Hematopoietic multipotent progenitor cell treated with erythropoietin and hydrocortisone succinate and interleukin-3 and kit ligand, for 17 days (in vitro differentiated cells): ENCODE data around the gene AGBL1.
"Not testable (repeated sequence)": the region's sequence is repeated elsewhere in the genome, so short reads cannot be mapped to it uniquely, and the experiment has no call there.

Experiments
- DNase-seq: peaks from one replicate; pipeline ENCODE4 v3.0.0-alpha.2; 2015; ENCODE audit warnings: low spot score

AGBL1 gene

DNA sequence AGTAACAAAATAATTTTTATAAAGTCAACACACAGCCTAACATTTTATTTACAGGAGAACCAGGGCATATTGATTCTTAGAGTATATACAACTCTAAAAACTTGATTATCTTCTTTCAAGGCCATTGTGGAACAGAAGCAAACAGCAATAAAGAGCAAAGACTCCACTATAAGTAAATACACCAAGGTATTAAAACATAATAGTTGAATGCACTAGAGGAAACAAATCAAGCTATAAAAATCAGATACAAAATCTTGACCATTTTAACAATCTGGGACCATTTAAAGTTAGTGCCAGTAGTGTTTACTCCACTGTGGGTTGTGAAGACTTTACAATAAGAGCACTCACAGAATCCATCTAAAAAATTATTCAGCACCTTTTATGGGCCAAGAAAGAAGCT lies 323.6 kb downstream of the AGBL1 start:
- DNase-seq = no peak

DNA sequence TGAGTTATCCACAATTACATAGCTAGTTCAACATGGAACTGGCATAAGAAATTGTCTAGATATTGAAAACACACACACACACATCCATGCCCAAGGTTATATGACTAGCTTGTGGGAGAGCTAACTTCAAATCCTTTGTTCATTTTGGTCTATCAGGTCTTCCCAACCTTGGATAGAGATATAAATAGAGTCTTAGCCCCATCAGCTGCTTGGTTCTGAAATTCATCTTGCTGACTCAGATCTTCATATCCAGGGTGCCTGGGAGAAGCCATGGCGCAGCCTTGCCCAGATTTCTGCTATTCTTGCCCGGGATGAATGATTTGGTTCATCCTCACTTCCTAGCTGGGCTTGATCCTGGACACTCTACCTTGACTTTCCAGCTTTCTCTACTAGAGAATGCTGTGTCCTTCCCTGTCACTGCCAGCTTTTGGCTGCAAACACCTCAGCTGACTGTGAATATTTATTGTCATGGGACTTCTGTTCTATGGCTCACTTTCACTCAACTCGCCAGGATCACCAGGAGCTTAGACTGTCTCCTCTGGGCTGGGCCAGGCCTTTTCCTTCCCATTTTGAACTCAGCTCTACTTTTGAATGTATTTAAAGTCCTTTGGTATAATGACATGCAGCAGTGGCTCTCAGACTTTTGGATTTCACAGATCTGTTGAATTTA lies 324.4 kb downstream of the AGBL1 start:
- no peak for DNase-seq

DNA sequence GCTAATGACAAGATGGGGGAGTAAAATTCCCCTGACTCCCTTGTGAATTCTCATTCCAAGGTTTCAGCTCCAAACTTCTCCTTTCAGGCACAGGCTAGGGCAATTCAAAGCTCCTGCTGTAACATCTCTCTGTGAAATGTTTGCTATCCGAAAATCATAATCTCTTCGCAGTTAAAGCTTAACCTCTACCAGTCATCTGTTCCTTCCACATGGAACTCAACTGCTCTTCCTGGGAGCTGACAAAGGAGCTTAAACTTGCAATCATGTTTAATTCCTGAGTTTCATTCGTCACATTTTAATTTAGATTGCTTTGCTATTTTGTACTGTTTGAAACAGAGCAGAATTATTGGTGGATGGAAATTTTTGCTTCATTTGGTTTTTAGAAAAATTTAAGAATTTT lies 328.6 kb downstream of the AGBL1 start:
- DNase-seq = no peak

DNA sequence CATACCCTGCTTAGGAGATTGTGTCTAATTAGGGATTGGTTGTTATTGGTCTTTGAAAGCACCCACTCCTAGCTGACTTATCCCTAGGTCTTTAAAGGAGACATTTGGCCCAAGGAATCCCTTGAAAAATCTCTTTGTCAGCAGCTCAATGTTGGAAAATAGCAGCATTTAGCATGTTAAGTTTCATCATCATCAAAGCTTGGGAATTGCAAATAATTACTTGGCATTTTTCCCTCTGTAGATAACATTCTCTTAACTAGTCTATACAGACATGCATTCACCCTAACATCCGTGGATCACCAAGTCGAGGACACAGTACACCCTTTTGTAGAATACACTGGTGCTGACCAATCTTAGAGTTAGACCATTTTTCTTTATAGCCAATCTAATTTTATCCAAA lies 332.2 kb downstream of the AGBL1 start:
- DNase-seq = no peak

DNA sequence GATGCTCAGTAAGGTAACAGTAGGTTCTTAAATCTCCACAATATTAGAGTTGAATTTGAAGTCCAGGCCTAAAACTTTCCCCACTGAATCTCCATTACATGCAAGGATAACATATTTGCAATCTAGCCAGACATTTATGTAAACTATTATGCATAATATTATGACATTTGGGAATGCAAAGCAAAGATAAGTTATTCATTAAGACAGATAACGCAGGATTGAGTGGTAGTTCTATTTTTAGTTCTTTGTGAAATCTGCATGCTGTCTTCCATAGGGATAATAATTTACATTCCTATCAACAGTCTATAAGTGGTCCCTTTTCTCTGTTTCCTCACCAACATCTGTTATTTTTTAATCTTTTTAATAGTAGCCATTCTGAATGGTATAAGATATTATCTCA lies 333.5 kb downstream of the AGBL1 start:
- DNase-seq = no peak

DNA sequence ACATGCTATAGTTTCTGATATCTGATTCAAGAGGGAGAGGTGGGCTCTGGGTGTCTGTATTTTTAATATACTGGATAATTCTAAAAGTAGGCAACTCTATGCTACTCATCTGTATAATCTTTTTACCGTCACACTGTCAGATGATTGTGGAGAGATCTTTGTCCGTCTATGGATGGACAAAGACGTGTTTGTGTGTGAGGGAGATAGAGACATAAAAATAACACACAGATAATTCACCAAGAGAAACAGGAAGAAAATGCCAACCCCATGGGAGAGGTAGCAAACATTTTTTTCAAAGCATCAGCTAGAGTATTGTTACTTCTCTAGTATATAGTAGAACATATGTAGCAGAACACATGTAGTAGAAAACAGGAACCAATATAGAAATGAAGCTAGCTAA lies 346.1 kb downstream of the AGBL1 start:
- no peak for DNase-seq

DNA sequence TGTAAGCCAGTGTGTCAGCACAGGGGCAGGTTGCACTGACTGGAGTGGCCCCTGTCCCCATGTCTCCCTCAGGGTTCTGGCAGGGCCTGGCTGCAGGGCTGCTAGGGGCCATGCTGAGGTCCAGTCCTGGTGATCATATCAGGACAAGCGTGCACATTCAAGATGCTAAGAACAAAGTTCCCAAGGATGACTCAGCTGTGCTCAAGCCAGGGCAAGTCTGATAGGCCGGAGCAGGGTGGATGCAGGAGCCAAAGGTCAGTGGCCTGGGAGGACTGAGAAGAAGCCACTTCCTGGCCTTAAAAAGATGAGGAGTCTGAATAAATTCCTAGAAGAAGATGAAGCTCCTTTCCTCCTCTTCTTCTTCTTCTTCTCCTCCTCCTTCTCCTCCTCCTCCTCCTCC lies 353.2 kb downstream of the AGBL1 start:
- no peak for DNase-seq

DNA sequence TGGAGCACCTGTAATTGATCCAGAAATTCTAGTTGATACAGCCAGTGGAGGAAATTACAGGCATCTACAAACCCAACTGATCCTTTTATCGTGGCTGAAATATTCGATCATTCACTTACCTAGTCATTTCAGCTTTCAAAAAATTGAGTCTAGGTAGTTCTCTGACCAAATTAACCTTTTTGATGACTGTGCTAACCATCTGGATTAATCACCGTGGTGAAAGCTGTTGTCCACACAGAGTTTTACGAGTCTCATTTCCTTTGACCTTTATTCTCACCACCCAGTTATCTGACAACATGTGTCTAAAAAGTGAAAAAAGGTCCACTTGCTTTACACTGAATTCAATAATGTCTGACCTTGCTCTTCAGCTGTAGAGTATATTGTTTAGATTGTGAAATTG lies 354.3 kb downstream of the AGBL1 start:
- no peak for DNase-seq

DNA sequence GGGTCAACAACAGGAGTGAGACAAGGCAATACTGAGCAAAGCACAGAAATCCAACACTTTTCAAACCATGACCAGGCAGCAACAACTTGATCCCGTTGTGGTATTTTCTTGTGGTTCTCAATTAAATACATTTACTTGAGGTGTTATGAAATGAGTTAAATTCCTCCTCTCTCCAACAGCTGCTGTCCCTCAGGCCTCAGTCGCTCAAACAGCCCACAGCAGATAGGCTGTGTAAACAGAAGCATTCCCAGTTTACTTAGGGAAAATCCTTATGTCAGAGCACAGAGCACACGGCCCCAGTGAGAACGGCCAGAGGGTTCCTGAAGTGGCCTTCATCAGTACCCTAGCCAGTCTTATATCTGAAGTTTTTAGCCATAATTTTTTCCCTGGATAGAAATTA lies 359.9 kb downstream of the AGBL1 start:
- DNase-seq = no peak

DNA sequence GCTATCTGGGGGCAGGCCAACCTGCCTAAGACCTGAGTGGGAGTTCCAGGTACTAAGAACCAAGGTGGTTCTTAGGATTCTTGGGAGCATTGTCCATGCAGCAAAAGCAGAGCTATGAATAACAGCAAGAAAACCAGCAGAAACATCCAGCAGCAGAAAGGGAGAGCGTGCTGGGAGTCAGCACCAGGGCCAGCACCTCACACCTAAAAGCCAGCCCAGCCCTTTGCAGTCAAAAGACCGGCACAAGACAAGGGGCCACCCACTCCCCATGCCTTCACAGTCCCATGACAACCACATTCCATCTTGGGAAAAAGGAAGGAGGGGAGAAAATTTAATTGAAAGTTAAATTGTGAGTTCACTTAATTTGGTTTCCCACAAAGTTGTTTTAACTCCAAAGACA lies 364.9 kb downstream of the AGBL1 start:
- no peak for DNase-seq

DNA sequence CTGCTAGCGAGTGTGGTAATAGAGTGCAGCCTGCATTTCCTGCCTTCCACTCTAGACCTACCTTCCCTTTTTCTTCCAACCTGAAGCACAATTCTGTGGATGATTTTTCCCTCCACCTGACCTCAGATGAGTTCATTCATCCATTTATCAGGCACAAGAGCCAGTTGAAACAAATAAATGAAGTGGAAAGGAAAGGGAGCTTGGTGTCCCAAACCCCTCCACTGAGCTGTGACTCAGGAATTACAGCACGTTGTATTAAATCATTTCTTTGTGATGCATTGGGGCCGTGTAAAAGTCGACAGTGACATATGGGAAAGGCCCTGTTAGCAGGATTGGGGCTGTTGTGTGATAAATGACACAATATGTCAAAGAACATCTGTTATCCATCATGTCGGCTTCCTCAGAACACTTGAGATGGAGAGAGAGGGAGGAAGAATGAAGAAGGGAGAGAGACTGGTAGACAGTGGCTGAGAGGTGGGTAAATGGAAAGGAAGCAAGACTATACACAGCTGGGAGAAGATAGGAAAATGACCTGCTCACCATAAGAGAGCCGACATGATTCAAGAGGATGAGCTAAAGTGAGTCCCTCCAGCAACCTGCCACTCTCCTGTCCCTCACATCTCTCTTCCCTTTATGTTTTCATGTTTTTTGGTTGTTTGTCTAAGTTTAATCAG lies 366.0 kb downstream of the AGBL1 start:
- DNase-seq = no peak

DNA sequence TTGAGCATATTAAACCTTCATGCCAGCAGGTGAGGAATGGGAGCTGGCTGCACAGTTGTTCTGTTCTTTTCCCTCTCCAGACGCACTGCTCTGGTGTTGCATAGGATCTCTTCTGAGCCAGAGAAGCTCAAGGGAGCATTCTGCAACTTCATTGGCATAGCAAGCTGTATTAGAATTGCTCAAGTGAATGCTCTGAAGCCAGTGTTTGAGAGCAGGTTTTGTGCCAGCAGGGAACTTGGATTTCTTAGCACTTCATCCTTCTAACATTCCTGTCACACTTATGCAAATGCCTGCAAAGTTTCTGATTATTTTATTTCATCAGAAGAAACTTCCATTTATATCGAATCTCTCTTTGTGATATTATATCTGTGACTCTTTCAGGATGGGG lies 366.6 kb downstream of the AGBL1 start:
- DNase-seq = no peak

DNA sequence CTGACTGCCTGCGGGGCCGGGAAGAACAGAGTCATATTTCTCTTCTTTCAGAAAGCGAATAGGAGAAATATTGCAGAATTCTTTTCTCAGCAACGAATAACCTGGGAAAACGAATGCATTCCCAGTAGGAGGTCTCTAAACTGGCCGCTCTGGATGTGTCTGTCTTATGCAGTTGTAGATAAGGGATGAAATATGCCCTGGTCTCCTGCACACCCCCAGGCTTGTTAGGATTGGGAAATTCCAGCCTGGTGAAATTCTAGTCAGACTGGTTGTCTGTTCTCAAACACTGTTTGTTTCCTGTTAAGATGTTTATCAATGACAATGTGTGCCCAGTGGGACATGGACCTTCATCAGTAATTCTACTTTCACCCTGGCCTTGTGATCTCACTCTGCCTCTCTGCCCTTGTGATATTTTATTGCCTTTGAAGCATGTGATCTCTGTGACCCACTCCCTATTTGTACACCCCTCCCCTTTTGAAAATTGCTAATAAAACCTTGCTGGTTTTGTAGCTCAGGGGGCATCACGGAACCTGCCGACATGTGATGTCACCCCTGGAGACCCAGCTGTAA lies 385.9 kb downstream of the AGBL1 start:
- not testable (repeated sequence) for DNase-seq

DNA sequence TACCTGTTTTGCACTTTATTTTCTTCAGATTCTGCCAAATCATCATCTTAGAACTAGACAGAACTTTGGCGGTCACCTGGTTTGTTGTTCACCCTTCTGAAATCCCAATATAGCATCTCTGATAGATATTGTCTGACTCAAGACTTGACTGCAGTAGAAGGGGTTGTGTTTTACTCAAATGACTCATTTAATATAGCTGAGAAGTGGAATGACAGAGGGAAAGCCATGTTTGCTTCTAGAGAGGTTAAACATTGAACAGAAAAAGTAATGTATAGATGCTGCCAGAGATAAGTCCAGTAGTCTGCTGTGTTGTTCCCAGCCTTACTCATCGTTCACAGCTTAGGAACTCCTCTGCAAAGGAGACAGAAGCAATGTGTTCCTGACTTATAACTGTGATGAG lies 402.0 kb downstream of the AGBL1 start:
- DNase-seq = no peak

DNA sequence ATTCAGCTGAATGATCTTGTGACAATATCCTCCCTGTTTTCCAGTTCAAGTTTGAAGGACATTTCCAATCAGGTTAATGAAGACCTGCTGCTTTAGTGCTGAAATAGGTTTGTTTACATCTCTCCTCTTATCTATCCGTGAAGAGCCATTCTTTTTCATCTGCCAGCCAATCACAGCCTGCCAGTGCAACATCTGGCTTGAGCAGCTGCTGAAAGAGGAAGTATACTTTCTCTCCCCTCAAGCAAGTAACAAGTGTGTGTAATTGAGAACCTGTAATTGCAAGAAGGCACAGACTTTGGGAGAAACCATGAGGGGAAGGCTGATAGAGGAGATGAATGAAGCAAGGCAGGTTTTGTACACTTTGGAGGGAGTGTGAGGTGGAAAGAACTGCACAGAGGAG lies 404.3 kb downstream of the AGBL1 start:
- DNase-seq = no peak

DNA sequence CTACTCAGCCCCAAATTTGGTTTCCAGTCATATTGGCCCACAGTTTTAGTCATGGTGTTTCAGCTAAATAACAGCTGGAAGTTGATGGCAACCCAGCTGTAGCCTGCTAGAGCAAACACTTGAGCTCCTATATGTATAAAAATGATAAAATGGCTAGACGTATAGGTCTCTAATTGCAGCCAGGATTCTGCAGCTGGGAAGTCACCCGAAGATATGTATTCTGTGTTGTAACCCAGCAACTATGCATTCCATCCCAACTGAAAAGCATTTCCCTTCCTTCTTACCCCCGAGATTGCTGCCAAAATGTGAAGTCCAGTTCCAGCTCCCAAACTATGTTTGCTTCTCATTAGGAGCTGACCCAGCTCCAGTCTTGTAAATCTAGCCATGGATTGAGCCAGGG lies 408.4 kb downstream of the AGBL1 start:
- DNase-seq = no peak

DNA sequence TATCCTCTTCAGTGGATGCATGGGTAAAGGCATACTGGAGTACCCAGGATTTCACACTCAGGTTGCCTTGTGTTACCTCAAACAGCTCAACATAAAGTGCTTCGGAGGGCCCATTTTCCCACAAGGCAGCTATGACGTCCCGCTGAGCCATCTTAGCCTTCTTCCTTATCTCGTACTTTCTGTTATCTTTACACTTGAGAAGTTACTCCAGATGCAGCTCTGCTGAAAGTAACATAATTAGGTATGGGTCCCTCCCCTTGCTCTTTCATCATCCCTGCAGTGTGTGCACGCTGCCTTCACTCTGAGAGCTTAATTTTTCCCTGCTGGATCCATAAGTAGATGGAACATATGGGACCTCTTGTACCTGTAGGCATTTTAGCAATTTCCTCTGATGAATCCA lies 410.3 kb downstream of the AGBL1 start:
- DNase-seq = no peak

DNA sequence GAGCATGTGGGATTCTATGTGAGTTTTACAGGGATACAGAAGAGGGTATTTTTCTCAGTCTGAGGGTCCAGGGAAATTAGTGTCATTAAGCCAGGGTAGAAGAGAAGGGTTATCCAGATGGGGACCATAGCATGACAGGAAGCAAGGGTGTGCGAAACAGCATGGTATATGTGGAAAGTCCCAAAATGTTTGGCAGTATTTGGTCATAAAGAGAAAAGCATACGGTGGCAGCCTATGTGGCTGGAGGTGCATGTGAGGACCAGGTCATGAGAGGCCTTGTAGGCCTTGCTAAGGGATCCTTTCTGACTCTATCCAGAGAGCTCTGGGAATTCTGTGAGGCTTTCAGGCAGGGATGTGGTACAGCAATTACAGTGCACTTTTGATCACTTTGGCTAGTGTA lies 411.4 kb downstream of the AGBL1 start:
- DNase-seq = no peak

DNA sequence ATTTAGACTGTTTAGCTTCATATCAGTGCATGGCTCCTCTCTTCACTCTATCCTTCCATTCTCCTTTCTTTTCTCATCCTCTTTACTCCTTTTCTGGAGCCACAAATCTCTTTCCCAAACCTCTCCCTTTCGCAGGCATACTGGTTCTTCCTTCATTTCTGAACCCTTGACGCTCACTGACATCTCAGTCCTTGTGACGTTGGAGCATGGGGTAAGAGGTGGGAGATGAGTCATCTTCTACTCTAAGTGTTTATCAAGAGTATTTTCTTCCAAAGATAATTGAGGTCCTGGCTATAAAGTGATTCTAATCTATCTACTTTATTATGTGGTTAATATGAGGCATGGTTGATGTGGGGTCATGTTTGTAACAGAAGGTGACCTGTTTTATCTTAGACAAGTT lies 414.2 kb downstream of the AGBL1 start:
- DNase-seq = no peak

DNA sequence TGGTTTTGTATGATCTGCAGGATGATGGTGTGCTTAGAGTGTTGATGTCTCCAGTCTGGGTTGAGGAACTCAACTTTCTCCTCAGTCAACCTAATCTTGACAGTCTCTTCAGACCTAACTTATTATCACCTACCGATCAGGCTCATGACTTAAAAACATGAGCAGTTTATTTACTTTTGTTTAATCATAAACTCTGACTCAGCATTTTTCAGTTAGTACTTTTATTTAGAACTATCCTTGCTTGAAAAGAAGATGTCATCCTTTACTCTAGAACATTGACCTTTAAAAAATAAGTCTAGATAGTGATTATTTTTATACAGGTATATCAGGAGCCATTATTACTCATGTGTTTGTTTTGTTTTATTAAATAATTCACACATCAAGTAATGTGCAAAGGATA lies 414.8 kb downstream of the AGBL1 start:
- DNase-seq = no peak

DNA sequence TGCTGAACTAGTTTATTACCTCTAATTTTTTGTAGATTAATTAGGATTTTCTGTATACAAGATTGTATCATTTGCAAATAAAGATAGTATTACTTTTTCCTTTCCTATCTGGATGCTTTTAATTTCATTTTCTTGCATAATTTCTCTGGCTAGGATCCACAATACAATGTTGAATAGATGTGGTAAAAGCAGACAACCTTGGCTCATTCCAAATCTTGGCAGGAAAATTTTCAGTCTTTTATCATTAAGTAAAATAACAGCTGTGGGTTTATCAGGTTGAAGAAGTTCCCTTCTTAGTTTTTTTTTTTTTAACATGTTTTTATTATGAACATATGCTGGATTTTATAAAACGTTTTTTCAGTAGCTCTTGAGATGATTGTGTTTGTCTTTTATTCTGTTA lies 422.6 kb downstream of the AGBL1 start:
- no peak for DNase-seq

DNA sequence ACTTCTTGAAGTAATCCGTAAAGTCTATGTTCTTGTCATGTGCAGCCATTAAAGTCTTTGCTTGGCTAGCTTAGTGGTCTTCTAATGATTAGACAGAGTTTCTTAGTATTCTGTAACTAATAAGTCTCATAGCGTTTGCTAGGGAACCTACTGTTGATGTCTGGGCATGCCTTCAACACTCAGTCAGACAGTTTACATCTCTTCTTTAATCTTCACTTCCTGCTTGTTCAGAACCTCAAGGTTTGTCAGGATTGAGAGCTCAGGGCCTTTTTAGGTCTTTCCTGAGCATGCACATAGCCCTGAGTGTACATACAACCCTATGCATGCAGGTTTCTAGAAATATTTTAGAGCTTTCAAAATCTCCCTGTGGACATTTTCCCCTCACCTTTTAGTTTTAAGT lies 426.3 kb downstream of the AGBL1 start:
- DNase-seq = no peak

DNA sequence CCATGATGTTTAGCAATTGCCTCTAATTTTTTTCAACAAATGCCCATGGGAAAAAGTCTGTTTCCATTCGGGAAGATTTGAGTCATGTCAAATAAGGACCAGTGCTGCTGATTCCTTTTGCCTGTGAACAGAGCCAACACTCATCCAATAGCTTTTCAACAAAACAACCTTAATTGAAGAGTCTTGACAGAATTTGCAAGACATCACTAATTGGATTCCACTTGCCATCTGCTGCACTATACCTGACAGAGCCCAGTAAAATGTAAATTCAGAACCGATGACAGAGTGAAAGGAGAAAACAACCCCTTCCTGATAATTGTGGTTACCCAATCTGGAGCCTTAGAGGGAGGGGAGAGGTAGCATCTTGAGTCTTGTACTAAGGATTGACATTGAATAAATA lies 426.7 kb downstream of the AGBL1 start:
- DNase-seq = no peak

DNA sequence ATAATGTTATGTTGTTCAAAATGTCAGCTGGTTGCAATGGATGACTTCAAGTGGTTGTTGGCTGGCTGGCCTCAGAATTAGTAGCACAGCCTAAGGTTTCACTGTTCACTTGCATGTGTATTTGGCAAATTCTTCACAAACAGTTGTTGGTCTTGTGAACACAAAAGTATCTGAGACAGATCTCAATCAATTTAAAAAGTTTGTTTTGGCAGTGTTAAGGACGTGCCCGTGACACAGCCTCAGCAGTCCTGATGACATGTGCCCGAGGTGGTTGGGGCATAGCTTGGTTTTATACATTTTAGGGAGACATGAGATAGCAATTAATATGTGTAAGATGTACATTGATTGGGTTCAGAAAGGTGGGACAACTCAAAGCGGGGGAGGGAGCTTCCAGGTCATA lies 436.0 kb downstream of the AGBL1 start:
- DNase-seq = no peak
